HG03280 (cell line): ENCODE measurements around the gene CDC42BPA.

ENCODE experiments used
- ATAC-seq: cut with Tn5 transposase; IDR thresholded peaks from one replicate; pipeline ENCODE4 v1.9.1; 2021; ENCODE audit warnings: mild to moderate bottlenecking, moderate library complexity; ENCODE audit not compliant: unreplicated experiment

CDC42BPA gene

GRCh38 chr1:226951286-226952117 lies 366.8 kb downstream of the CDC42BPA start:
- no peak for ATAC-seq

GRCh38 chr1:226950871-226951270 lies 367.4 kb downstream of the CDC42BPA start:
- no peak for ATAC-seq

DNA sequence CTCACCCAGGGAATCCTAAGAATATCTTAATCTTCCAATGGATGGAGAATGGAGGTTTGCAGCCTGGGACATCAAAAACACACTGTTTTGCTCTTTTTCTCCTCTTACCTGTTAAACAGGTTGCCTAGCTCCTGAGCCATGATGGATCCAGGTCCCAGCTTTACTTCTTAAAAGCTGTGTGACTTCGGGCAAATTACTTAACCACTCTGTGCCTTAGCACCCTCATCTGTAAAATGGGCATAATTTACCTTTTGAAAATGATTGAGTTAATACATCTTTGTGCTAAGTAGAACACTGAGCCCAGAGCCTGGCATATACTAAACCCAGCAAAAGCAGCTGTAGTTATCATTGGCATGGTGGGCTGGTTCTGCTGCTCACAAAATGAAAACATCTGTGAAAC lies 368.0 kb downstream of the CDC42BPA start:
- ATAC-seq = no peak

DNA sequence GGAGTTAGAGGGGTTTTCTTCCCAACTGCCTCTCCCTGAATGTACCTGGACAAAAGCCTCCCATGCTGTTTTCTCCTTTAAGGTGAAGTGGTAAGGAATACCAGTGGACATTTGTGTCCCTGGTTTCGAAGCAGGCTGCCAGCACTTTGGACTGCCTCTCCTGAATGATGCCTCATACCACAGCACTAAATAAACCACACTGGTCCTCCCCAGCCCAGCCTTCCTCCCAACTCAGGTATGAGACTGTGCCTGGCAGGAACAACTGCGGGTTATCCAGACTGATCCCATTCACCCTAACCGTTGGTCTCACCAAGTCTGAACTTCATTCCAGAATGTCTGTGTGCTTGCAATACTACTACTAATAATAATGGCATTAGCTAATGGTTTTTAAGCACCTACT lies 368.9 kb downstream of the CDC42BPA start:
- ATAC-seq = no peak

DNA sequence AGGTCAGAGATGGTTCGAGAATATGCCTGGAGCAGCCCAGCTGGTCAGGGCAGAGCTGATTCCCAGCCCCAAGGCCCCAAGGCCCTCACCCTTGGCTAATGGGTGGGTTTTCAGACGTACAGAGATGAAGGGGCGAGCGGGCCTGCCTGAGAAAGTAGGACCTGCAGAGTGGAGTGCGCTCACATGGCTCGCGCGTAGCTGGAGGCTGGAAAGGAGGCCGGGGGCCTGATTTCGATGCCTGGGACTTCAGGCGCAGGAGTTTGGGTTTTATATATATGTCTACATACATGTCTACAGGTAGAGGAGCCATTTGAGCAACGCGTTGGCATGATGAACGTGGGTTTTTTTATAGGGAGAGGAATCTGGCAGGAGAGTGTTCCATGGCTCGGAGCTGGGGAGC lies 369.3 kb downstream of the CDC42BPA start:
- ATAC-seq = no peak

- ATAC-seq = no peak
Measured at GRCh38 chr1:226948480-226948879, 369.8 kb downstream of the CDC42BPA start.

GRCh38 chr1:226948051-226948450 lies 370.2 kb downstream of the CDC42BPA start:
- no peak for ATAC-seq

GRCh38 chr1:226946841-226947240 lies 371.5 kb downstream of the CDC42BPA start:
- no peak for ATAC-seq

GRCh38 chr1:226946285-226946684 lies 372.0 kb downstream of the CDC42BPA start:
- ATAC-seq = no peak

DNA sequence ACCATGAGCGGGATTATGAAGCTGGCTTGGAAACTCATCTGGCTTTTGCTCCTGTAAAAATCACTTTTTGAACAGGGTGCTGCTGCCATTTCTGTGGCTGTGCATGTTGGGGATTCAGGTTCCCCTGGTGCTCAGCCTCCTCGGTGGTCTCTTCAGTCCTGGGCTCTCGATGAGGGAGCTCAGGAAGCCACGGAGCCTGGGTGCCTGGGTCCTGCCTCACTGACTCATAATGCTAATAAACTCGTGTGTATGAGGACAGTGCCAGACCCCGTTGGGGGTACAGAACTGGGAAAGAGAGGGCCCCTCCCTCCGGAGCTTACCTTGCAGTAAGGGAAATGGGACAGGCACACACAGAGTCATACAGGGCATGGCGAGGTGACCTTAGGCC lies 372.4 kb downstream of the CDC42BPA start:
- no peak for ATAC-seq

- no peak for ATAC-seq
Measured at GRCh38 chr1:226945106-226945857, 373.0 kb downstream of the CDC42BPA start.

DNA sequence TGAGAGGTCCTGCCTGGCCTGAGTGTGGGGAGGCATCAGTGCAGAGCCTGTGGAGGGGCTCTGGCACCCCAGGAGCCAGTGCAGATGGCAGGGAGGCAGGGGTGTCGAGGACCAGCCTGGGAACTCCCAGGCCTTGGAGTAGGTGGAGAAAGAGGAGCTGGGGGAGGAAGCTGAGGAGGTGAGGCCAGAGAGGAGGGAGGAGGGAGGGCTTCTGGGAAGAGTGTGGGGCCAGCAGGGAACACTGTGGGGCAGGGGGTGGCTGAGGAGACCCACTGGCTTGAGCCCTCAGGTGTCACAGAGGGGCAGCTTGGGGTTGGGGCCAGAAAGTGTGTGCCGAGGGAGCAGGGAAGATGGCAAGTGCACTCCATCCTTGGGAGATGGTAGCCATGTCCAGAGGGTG lies 374.4 kb downstream of the CDC42BPA start:
- ATAC-seq = no peak

DNA sequence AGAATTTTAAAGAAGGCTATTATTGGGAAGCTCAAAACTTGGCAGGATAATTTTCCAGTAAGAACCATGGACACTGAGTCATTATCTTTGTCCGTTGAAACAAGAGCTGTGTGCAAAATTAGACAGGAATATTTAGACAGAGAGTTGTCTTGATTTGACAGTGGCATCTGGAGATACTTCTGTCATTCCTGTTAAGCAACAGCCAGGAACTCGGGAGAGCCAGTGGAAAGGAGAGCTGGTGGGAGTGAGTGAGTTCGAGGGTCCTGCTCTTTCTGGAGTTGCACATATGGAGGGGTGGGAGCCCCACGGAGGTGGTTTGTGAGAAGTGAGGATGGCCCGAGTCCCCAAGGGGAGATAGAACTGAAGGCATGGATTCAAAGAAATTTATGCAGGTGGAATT lies 375.1 kb downstream of the CDC42BPA start:
- no peak for ATAC-seq

DNA sequence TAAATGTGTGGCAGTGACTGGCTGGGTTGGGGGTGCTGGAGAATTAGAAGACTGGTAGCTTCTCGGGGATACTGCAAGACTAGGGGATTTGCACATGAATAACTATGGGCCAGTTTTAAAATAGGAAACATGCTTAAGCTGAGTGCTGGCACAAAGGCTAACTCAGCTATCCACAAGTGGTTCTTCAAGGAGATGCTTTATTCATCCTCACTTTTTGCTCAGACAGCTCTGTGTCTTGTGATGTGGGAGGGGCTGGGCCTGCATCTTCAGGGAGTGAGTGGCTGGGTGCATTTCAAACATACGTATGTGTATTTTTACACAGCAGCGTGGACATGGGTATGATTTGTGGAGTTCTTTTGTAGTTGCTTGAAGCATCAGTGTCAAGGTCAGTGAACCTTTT lies 375.9 kb downstream of the CDC42BPA start:
- no peak for ATAC-seq

DNA sequence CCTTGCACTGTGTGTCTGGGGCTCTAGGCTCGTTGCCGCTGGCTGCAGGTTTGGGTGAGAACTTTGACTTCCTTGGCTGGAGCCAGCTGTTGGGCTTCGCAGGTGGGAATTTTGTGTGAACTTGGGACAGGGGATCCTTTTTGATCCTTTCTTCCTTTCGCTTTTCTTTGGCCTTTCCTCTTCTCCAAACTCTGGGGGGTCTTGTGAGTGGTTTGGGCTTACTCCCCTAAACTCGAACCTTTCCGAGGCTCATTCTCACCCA lies 377.6 kb downstream of the CDC42BPA start:
- no peak for ATAC-seq

- ATAC-seq = peak; percentile 96
Measured at GRCh38 chr1:226940029-226940805, 378.1 kb downstream of the CDC42BPA start, which contains the start of gene COQ8A. Gene COQ8A (plus strand): TSS chr1:226940294. CDS start chr1:226961386, 21,092 bp downstream.
